Sigmoid colon (tissue), 4 donors: ENCODE data around the gene CATSPERD.

Experiments
- POLR2A ChIP-seq, 2 donors: fragments of 450-650 bp; IDR thresholded peaks; one replicate each; pipeline ENCODE4 v1.6.1; 2016; ENCODE audit warnings: antibody characterized with exemption in 2 of 2, mild to moderate bottlenecking in 2 of 2, moderate library complexity in 2 of 2
- POLR2AphosphoS5 ChIP-seq, 4 donors: sonication (generic); formaldehyde crosslinking; IDR thresholded peaks; one replicate each; pipeline ENCODE4 v1.6.1; 2017; ENCODE audit warnings: antibody characterized with exemption in 4 of 4
- TF ChIP-seq, protein P1 (sequence below), 4 experiments: fragments of 450-650 bp in 3 of 4; fragments of 200-600 bp in 1 of 4; IDR thresholded peaks; one replicate each; pipeline ENCODE4 v1.5.1; 2016 to 2019; ENCODE audit warnings: antibody characterized with exemption in 4 of 4, mild to moderate bottlenecking in 3 of 4, moderate library complexity in 2 of 4

DNA sequence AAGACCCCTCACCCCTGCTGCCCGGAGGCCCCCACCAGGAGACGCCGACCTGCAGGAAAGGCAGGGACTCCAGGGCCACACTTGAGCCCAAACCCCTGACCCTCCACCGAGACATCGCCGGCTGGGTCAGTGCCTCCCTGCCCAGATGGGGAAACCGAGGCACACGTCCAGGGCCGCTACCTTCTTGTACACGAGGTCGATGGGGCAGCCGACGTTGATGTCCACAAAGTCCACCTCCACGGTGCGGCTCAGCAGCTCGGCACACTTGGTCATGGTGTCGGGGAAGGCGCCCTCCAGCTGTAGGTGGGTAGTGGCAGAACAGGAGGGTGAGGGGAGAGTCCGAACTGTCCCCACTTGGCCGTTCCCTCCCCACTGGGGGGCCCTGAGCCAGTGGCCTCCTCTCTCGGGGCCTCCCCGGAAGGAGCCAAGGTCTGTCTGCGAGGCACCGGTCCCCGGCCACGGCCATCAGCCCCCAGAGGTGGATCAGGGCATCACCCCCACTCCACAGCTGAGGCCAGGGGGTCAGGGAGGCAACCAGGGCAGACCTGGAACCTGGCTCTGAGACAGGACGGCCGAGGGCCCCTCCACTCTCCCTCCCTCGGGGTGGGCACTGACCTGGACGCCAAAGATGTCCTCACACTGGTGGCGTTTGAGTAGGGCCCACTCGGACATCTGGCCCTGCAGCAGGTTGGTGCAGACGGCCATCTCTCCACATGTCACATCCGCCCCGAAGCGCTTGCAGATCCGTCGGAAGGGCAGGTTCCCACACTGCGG, 67.2 kb downstream of the CATSPERD start:
- TF ChIP-seq, protein P1, sequence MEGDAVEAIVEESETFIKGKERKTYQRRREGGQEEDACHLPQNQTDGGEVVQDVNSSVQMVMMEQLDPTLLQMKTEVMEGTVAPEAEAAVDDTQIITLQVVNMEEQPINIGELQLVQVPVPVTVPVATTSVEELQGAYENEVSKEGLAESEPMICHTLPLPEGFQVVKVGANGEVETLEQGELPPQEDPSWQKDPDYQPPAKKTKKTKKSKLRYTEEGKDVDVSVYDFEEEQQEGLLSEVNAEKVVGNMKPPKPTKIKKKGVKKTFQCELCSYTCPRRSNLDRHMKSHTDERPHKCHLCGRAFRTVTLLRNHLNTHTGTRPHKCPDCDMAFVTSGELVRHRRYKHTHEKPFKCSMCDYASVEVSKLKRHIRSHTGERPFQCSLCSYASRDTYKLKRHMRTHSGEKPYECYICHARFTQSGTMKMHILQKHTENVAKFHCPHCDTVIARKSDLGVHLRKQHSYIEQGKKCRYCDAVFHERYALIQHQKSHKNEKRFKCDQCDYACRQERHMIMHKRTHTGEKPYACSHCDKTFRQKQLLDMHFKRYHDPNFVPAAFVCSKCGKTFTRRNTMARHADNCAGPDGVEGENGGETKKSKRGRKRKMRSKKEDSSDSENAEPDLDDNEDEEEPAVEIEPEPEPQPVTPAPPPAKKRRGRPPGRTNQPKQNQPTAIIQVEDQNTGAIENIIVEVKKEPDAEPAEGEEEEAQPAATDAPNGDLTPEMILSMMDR (IDR thresholded peaks at IDR 0.05): no peak
- TF ChIP-seq POLR2A (IDR thresholded peaks at IDR 0.05): no peak
- no peak for TF ChIP-seq POLR2AphosphoS5 (IDR thresholded peaks at IDR 0.05)
